Body of pancreas (tissue), 4 donors: ENCODE results near the gene TNFAIP6.

Experiments used
- CTCF ChIP-seq, 7 experiments: fragments of 450-650 bp in 4 of 7; fragments of 200-600 bp in 3 of 7; sonication (generic) in 3 of 7; IDR thresholded peaks; one replicate each; pipeline ENCODE4 v1.5.1; 2016 to 2019; ENCODE audit warnings: antibody characterized with exemption in 7 of 7
- POLR2A ChIP-seq, 3 donors: fragments of 450-650 bp; IDR thresholded peaks; one replicate each; pipeline ENCODE4 v1.6.1; 2016; ENCODE audit warnings: antibody characterized with exemption in 3 of 3, mild to moderate bottlenecking in 2 of 3

- TF ChIP-seq CTCF (IDR thresholded peaks at IDR 0.05) (no peak), POLR2A (IDR thresholded peaks at IDR 0.05) (no peak)
These were observed 42.0 kb upstream of the TNFAIP6 start for GRCh38 chr2:151315381-151315903.
